Stimulated activated memory B cell treated with anti-CD40 and anti-IgM and Interleukin-4, amounts not matched to agents 10 μg/mL and 1 μg/mL and 100 μg/mL, for 72 hours (primary cell): ENCODE data around the gene NFYA.

Source experiments
- ATAC-seq: fragments of 150-1000 bp; cut with Tn5 transposase; 2 replicates; pipeline ENCODE4 v1.10.0; 2021
- H3K27ac Mint-ChIP-seq: one replicate; pipeline ENCODE4 v1.8.0; 2022; ENCODE audit warnings: mild to moderate bottlenecking, mixed read lengths
- H3K27me3 Mint-ChIP-seq: one replicate; pipeline ENCODE4 v1.8.0; 2022; ENCODE audit warnings: mixed read lengths
- H3K36me3 Mint-ChIP-seq: one replicate; pipeline ENCODE4 v1.8.0; 2022; ENCODE audit warnings: mixed read lengths
- H3K4me1 Mint-ChIP-seq: one replicate; pipeline ENCODE4 v1.8.0; 2022; ENCODE audit warnings: mixed read lengths
- H3K4me3 Mint-ChIP-seq: one replicate; pipeline ENCODE4 v1.8.0; 2022; ENCODE audit warnings: mild to moderate bottlenecking, moderate library complexity, mixed read lengths
- H3K9me3 Mint-ChIP-seq: one replicate; pipeline ENCODE4 v1.8.0; 2022; ENCODE audit warnings: mixed read lengths

NFYA gene

DNA sequence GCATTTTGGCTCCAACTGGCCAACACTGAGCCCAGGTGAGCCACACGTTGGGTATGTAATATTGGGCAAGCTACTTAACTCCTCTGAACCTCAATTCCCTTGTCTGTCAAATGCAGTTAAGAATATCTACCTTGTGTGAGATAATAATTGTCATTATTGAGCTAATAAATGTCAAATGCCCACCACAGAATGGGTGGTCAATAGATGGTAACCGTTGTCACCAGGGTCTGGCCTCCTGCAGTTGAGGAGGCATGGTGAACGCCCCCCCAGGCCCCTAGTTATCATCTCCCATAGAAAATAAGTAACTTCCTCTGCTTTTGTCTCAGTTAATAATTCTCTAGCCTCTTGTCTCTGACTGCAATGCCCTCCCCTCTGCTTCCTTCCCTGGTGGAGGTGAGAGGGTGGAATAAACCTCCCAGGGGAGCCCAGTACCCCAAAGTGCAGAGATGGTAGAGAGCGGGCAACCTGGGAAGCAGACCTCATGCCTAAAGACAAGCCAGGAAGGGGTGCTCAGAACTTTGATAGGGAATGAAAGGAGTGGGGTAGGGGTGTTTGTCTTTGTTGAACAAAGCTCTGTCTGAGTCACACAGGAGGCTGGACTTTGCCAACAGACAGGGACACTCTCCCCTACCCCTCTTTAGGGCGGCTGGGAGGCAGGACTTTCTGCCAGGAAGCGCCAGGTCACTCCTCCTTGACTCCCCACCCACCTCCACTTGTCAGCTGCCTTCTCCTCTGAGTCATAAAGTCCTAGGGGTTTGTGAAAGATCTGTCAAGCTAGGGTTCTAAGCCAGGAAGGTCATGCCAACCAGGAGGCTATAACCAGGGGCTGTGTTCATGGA is 32.5 kb upstream of the NFYA start:
- ATAC-seq: no peak
- Mint-ChIP-seq H3K27me3 (no peaks in the 10 kb centered on the region), H3K9me3 (no peaks in the 10 kb centered on the region), H3K4me3 (no peak overlapping the region), H3K27ac (no peak overlapping the region), H3K36me3 (peaks cover 10% of the 10 kb centered on the region), H3K4me1 (no peaks in the 10 kb centered on the region)

DNA sequence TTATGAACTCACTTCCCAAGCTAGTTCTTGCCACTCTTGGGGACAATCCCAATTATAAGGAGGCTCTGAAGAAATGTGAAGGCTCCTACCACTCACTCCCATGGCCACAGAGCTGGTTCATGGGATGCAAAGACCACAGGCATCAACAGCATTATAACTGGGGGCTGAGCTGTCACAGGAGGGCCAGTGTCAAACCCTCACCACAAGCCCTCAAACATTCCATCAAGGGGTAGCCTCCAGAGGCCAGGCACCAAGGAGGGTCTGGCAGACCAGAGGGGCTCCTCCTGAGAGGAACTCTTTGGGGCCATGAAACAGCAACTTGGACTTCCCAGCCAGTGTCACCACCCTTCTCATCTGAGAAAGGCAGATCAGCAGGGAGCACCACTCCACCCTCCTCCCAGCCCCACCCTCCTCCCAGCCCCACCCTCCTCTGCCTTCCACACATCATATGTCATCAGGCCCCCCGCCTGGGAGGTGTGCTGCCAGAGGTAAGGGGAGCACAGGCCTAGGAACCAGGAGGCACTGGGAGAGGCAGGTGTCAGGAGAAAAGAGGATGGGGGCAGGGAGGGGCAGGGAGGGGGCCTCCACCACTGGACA is 31.7 kb upstream of the NFYA start:
- H3K9me3 Mint-ChIP-seq: no peaks in the 10 kb centered on the region
- ATAC-seq: no peak

DNA sequence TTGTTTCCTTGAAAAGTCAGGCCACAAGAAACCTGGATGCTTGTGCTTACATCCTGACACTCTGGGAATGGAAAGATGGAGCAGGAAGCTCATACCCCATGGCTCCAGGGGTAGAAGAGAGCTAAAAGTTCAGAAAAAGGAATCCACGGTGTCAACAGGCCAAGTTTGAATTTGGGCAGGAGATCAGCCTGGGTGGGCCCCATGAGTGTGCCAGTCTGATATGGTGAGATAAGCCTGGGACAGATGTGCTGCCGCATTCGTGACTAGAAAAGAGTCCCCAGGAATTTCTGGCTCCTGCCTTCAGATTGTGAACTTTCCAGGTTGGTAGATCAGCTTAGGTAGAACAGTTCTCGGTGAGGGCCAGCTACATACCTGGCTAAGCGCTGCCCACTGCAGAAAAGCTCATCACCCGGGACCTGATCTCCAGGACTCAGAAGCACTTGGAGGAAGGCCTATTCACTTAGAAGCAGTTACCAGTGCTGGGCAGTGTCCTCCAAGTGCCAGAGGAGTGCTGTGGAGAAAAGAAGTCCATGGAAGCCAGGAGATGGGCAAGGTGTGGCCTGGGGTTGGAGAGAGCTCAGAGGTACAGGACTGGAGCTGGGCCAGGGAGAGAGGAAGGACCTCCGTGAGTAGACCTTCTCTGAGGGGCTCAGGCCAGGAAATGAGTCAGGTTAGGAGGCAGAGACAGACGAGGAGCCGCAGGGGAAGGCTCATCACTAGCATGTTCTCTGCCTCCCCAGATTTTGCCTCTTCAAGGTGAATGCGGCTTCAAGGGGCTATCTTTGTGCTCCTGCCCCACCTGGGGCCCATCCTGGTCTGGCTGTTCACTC is 30.3 kb upstream of the NFYA start, which contains the start of gene TSPO2:
Gene TSPO2, plus strand, starts transcription at position 242 of the 830 bp plus-strand sequence. Its CDS starts 519 bp downstream, at position 761.
- H3K4me3 Mint-ChIP-seq: no peak within 1 kb of the TSS
- no peak within 1 kb of the TSS for H3K27ac Mint-ChIP-seq

More for the DNA sequence above, 31.7 kb upstream of the NFYA start:
- H3K4me1 Mint-ChIP-seq: no peaks in the 10 kb centered on the region
- no peak overlapping the region for H3K4me3 Mint-ChIP-seq
- no peak overlapping the region for H3K27ac Mint-ChIP-seq
- H3K27me3 Mint-ChIP-seq: no peaks in the 10 kb centered on the region
- H3K36me3 Mint-ChIP-seq: peaks cover 10% of the 10 kb centered on the region

DNA sequence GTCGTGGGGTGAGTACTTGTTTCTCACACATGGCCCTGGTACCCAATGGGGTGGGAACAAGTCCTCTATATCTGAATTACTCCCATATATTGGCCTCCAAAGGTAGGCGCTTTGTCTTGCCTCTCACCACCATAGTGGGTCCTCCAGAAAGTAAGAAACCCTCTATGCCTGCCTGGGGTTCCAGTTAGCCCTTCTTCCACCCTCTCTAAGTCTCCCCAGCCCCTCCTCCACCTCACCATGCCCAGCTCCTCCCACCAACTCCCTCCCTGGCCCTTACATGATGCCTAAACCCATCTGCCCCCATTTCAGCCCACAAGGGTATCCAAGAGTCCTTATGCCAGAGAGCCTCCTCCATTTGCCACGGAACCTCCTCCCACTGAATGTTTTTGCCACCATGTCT is 29.6 kb upstream of the NFYA start:
- Mint-ChIP-seq H3K4me3 (no peak overlapping the region), H3K9me3 (no peaks in the 10 kb centered on the region), H3K4me1 (no peaks in the 10 kb centered on the region), H3K36me3 (peaks cover 16% of the 10 kb centered on the region), H3K27ac (no peak overlapping the region), H3K27me3 (no peaks in the 10 kb centered on the region)
- no peak for ATAC-seq

More for the DNA sequence above, 30.3 kb upstream of the NFYA start, which contains the start of gene TSPO2:
- Mint-ChIP-seq H3K27me3 (no peaks in the 10 kb centered on the region), H3K4me1 (no peaks in the 10 kb centered on the region), H3K9me3 (no peaks in the 10 kb centered on the region), H3K36me3 (peaks cover 10% of the 10 kb centered on the region)
- no peak for ATAC-seq

DNA sequence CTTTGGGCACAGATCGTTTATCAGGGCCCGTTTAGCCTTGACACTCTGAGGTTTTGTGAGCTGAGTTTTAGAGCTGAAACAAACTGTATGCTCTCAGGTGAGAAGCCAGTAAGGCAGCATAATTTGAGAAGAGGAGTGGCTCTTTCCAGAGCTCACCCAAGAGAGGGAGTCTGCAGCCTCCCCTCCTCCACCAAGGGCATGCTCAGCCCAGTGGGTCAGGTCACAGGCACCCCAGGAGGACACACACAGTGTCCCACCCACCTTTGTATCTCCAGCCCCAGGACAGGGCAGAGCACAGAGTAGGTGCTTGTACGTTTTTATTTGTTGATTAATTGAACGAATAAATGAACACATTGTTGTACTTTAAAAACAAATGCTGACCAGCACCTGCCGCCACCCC is 27.1 kb upstream of the NFYA start:
- H3K36me3 Mint-ChIP-seq: peaks cover 21% of the 10 kb centered on the region
- H3K4me1 Mint-ChIP-seq: no peaks in the 10 kb centered on the region
- H3K27ac Mint-ChIP-seq: no peak overlapping the region
- no peaks in the 10 kb centered on the region for H3K9me3 Mint-ChIP-seq
- ATAC-seq: no peak
- no peak overlapping the region for H3K4me3 Mint-ChIP-seq
- no peaks in the 10 kb centered on the region for H3K27me3 Mint-ChIP-seq

DNA sequence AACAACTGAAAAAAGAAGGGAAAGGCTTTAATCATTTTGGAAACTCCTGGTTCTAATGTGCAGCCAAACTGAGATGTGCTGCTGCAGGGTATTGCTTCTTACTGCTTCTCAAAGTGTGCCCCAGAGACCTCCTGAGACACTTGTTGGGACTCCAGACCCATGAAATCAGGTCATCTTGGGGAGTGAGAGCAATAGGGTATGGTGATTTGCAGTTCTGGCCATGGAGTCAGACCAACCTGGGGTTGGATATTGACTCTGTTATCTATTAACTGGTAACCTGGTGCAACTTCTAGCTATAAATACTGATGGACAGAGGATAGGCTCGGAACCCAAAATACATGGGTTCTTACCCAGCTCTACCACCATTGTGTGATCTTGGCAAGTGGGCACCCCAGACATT is 26.7 kb upstream of the NFYA start:
- Mint-ChIP-seq H3K4me1 (no peaks in the 10 kb centered on the region), H3K9me3 (no peaks in the 10 kb centered on the region), H3K36me3 (peaks cover 21% of the 10 kb centered on the region), H3K4me3 (no peak overlapping the region), H3K27me3 (no peaks in the 10 kb centered on the region), H3K27ac (no peak overlapping the region)
- ATAC-seq: no peak

DNA sequence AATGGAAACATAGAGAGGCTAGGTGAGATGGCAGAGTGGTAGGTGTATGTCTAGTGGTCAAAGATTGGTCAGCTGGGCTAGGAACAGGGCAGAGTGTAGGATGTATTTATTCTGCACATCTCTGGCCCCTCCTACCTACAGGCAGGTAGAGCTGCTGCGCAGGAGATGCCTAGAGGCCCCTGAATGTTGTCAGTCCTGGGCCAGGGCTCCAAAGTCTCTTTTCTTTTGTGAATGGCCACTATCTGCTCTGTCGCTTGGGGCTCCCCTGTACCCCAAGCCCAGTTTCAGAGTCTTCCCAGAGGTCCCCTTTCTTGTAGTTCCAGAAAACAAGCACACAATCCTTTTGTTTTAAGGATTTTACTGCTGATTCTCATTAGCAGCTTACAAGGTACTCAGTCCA is 25.5 kb upstream of the NFYA start:
- peaks cover 26% of the 10 kb centered on the region for H3K36me3 Mint-ChIP-seq
- H3K27ac Mint-ChIP-seq: no peak overlapping the region
- H3K9me3 Mint-ChIP-seq: no peaks in the 10 kb centered on the region
- H3K4me1 Mint-ChIP-seq: peaks cover 10% of the 10 kb centered on the region
- H3K4me3 Mint-ChIP-seq: no peak overlapping the region
- no peak for ATAC-seq
- H3K27me3 Mint-ChIP-seq: no peaks in the 10 kb centered on the region

DNA sequence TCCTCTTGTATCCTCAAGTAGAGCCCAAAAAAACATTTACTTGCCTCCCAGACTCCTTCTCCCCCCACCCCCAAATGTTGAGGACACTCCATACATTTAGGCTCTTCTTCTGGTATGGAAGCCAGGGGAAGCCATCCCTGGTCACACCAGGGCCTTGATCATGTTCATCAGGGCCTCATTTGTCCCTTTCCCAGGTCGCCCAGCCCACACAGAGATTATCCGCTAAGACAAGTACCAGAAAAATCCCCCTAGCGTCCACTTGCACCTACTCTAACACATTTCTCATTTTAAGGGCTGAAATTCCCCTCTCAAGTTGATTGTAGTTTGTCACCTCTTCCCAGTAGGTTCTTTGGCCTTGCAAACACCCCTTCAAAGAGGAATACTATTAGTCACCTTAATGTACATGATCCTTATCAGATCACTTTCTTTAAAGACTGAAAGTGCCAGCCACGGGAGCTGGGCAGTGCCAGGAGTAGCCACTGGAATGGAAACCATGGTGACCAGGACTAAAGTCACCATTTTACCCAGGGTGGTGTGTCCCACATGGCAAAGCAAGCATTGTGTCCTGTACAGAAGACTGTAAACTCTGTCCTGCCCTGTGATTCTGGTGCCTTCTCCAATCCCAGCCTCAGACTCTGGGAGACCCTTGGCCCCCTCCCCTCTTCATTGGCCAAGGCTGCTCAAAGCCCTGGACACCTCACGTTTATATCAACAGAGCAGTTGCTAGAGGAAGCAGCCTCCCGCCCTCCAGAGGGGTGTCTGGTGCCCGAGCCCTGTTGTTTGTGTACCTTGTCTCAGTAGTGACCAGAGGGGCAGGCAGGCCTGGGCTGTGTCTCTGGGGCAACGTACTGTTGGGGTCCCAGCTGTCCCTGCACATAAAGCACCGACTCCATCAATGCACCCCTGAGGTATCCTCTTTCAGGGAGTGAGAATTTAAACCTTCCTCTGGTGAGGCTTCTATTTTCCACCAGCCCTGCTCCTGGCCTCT is 24.7 kb upstream of the NFYA start:
- Mint-ChIP-seq H3K36me3 (peaks cover 26% of the 10 kb centered on the region), H3K27me3 (no peaks in the 10 kb centered on the region), H3K9me3 (no peaks in the 10 kb centered on the region), H3K4me1 (peaks cover 18% of the 10 kb centered on the region), H3K4me3 (no peak overlapping the region), H3K27ac (no peak overlapping the region)
- no peak for ATAC-seq

DNA sequence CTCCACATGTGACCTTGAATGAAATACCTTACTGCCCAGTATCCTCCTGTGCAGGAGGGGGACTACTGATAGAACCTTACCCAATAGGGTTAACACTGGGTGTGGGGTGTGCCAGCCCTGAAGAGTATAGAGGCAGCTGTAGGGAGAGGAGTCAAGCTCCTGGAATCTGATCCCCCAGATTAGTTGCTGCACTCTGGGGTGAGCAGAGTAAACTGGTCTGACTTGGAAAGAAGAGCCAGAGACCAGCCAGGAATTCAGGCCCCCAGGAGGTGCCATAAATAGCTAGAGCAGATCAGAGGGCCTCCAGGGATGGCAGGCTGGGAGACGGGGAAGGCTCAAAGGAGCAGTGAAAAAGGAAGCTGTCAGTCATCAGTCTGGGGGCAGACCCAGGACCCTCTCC is 23.3 kb upstream of the NFYA start:
- Mint-ChIP-seq H3K4me1 (peaks cover 21% of the 10 kb centered on the region), H3K27ac (no peak overlapping the region)

DNA sequence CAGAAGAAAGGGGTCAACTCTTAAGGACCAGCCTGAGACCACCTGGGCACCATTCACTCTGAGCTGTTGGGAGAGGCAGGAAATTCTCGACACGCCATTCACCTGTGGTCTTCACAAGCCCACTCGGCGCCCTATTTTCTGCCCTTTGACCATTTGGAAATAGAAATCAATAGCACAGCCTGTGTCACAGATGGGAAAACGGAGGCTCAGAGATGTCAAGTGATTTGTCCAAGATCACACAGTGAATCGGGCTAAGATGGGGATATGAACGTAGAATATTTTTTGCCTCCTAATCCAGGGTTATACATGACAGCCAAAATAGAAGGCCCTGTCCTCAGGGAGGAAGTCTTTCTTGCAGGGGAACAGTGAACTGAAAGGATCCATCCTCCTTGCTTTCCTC is 22.8 kb upstream of the NFYA start:
- no peaks in the 10 kb centered on the region for H3K27me3 Mint-ChIP-seq
- no peak overlapping the region for H3K4me3 Mint-ChIP-seq
- peaks cover 21% of the 10 kb centered on the region for H3K4me1 Mint-ChIP-seq
- no peak overlapping the region for H3K27ac Mint-ChIP-seq
- H3K9me3 Mint-ChIP-seq: no peaks in the 10 kb centered on the region
- no peak for ATAC-seq
- peaks cover 20% of the 10 kb centered on the region for H3K36me3 Mint-ChIP-seq

More for the DNA sequence above, 23.3 kb upstream of the NFYA start:
- Mint-ChIP-seq H3K36me3 (peaks cover 20% of the 10 kb centered on the region), H3K9me3 (no peaks in the 10 kb centered on the region), H3K27me3 (no peaks in the 10 kb centered on the region), H3K4me3 (no peak overlapping the region)
- ATAC-seq: no peak

DNA sequence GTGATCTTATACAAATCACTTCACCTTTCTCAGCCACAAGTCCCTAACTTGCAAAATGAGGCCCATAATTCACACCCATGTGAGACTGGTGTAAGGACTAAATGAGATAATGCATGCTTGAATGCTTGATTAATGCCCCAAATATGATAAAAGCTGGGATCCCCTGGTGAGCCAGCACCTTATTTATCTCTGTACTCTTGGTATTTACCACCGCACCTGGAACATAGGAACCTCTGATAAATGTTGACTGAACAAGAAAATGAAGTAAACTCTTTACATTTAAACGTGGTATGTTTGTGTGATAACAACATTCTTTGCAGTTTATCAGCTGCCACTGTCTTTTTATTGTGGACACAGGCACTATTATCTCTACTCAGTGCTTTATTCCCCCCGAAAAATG is 22.2 kb upstream of the NFYA start:
- ATAC-seq: no peak
- Mint-ChIP-seq H3K27me3 (no peaks in the 10 kb centered on the region), H3K4me1 (peaks cover 21% of the 10 kb centered on the region), H3K4me3 (no peak overlapping the region), H3K9me3 (no peaks in the 10 kb centered on the region), H3K36me3 (peaks cover 20% of the 10 kb centered on the region), H3K27ac (no peak overlapping the region)

DNA sequence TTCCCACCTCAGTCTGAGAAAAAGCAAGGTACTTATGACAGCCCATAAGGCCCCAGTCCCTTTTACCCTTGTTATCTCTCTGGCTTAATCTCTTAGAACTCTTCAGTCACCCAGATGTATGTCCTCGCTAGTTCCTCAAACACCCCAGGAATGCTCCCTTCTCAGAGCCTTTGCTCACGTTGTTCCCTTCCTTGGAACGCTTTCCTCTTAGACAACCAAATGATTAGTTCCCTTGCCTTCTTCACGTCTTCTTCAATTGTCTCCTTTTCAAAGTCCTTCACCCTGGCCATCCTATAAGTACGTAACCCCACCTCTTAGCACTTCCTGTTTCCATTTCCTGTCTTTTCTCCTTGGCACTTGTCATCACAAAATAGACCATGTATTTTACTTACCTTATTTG is 20.9 kb upstream of the NFYA start:
- H3K27me3 Mint-ChIP-seq: no peaks in the 10 kb centered on the region
- H3K4me1 Mint-ChIP-seq: peaks cover 21% of the 10 kb centered on the region
- ATAC-seq: peak; percentile 67
- peaks cover 22% of the 10 kb centered on the region for H3K36me3 Mint-ChIP-seq
- peak overlapping the region; percentile 33 for H3K27ac Mint-ChIP-seq
- H3K9me3 Mint-ChIP-seq: no peaks in the 10 kb centered on the region
- no peak overlapping the region for H3K4me3 Mint-ChIP-seq

DNA sequence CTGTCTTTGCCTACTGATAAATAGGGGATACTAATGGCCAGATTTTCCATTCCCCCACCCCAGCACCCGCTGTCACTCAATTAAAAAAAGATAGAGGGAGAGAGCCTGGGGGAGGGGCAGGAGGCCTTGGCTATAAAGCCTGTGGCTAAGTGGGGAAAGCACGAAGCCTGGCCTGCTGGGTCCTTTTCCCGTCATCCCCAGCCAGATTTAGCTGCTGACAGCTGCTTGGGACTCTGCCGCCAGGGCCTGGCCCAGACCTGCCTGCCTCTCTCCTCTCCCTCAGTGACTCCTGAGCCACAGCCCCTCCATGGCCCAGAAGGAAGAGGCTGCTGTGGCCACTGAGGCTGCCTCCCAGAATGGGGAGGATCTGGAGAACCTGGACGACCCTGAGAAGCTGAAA is 19.7 kb upstream of the NFYA start, which contains the start of gene APOBEC2:
Gene APOBEC2, plus strand, starts transcription at position 162 of the 400 bp plus-strand sequence. Its CDS starts 146 bp downstream, at position 308.
- peaks cover 21% of the 10 kb centered on the region for H3K4me1 Mint-ChIP-seq
- H3K9me3 Mint-ChIP-seq: no peaks in the 10 kb centered on the region
- no peak for ATAC-seq
- H3K36me3 Mint-ChIP-seq: peaks cover 27% of the 10 kb centered on the region
- no peak within 1 kb of the TSS for H3K4me3 Mint-ChIP-seq
- no peaks in the 10 kb centered on the region for H3K27me3 Mint-ChIP-seq
- peak within 1 kb of the TSS; percentile 33 for H3K27ac Mint-ChIP-seq

DNA sequence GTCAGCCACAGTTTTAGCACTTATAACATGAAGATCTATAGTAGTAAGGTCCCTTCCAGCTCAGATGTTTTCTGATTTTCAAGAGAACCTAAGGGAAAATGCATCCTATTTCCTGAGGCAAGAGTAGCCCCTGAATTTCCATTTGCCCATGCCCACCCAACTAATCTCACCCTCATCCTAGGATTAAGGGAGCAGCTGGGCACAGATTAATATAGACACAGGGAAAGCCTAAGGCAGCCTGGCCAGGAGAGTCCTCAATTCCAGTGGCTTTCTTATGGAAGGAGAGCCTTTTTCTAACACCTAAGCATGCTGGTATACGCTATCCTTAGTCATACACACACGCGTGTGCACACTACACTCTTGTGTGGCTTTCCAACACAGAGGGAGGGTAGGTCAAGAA is 18.3 kb upstream of the NFYA start:
- no peaks in the 10 kb centered on the region for H3K27me3 Mint-ChIP-seq
- H3K9me3 Mint-ChIP-seq: no peaks in the 10 kb centered on the region
- H3K36me3 Mint-ChIP-seq: peaks cover 22% of the 10 kb centered on the region
- no peak overlapping the region for H3K27ac Mint-ChIP-seq
- ATAC-seq: no peak
- H3K4me1 Mint-ChIP-seq: peaks cover 21% of the 10 kb centered on the region
- no peak overlapping the region for H3K4me3 Mint-ChIP-seq
